CD4-positive, alpha-beta T cell (primary cell): Measurements from ENCODE around the gene RHBDL3. TPM values are rescaled to one million over a fixed set of nuclear protein-coding genes. Genes with fewer than 3 reads are reported as not detected.

Experiments
- ATAC-seq: fragments of 200-7000 bp; cut with Tn5 transposase; one replicate; pipeline ENCODE4 v1.10.0; 2022; ENCODE audit warnings: mild to moderate bottlenecking; ENCODE audit not compliant: poor library complexity
- CTCF ChIA-PET: fragments of 350-600 bp; sonication (Branson Sonifier 250); formaldehyde crosslinking; loops from one replicate; lab custom pipeline; 2021; ENCODE audit warnings: antibody characterized with exemption, inconsistent platforms; lab: Charles Lee
- POLR2A ChIA-PET: fragments of 350-600 bp; sonication (Branson Sonifier 250); formaldehyde crosslinking; loops from one replicate; lab custom pipeline; 2021; ENCODE audit warnings: antibody characterized with exemption, inconsistent platforms; lab: Charles Lee
- DNase-seq, 14 experiments: peaks; one replicate each; pipeline ENCODE4 v3.0.0-alpha.2; 2013 to 2020; ENCODE audit warnings: mixed read lengths in 2 of 14
- H3K27ac ChIP-seq, 2 donors: one replicate each; pipeline versions ENCODE4 v1.5.1 to v1.7.0; 2013; ENCODE audit warnings: low read length in 2 of 2, low read depth in 1 of 2, mild to moderate bottlenecking in 1 of 2
- H3K27me3 ChIP-seq, 2 experiments: 1 replicate in 1 of 2; 2 replicates in 1 of 2; pipeline versions ENCODE4 v1.6.1 to v1.7.0; 2013; ENCODE audit warnings: low read length in 2 of 2, control low read depth in 1 of 2, mild to moderate bottlenecking in 1 of 2, moderate library complexity in 1 of 2; ENCODE audit not compliant: insufficient read depth in 2 of 2, control insufficient read depth in 1 of 2
- H3K36me3 ChIP-seq: one replicate; pipeline ENCODE4 v1.6.1; 2013; ENCODE audit warnings: low read length, control low read depth; ENCODE audit not compliant: insufficient read depth
- H3K4me1 ChIP-seq: one replicate; pipeline ENCODE4 v1.6.1; 2013; ENCODE audit warnings: low read length, control low read depth; ENCODE audit not compliant: insufficient read depth
- H3K4me3 ChIP-seq: one replicate; pipeline ENCODE4 v1.5.1; 2013; ENCODE audit warnings: mild to moderate bottlenecking, low read length, moderate library complexity
- H3K9me3 ChIP-seq, 2 experiments: 1 replicate in 1 of 2; 2 replicates in 1 of 2; pipeline versions ENCODE4 v1.6.1 to v1.7.0; 2013; ENCODE audit warnings: low read length in 2 of 2, mild to moderate bottlenecking in 2 of 2, control low read depth in 1 of 2, moderate library complexity in 1 of 2; ENCODE audit not compliant: control insufficient read depth in 1 of 2, insufficient read depth in 1 of 2
- H3K27ac Mint-ChIP-seq: one replicate; pipeline ENCODE4 v1.8.0; 2020; ENCODE audit warnings: mixed read lengths
- H3K27me3 Mint-ChIP-seq: one replicate; pipeline ENCODE4 v1.8.0; 2021; ENCODE audit warnings: mixed read lengths
- H3K36me3 Mint-ChIP-seq: one replicate; pipeline ENCODE4 v1.8.0; 2021; ENCODE audit warnings: low read depth, mixed read lengths
- H3K4me1 Mint-ChIP-seq: one replicate; pipeline ENCODE4 v1.8.0; 2021; ENCODE audit warnings: low read depth, mixed read lengths
- H3K4me3 Mint-ChIP-seq: one replicate; pipeline ENCODE4 v1.8.0; 2020; ENCODE audit warnings: mild to moderate bottlenecking, mixed read lengths
- H3K9me3 Mint-ChIP-seq: one replicate; pipeline ENCODE4 v1.8.0; 2020; ENCODE audit warnings: mixed read lengths
- CTCF ChIP-seq: fragments of 200-600 bp; IDR thresholded peaks from one replicate; pipeline ENCODE4 v1.8.0; 2022; ENCODE audit warnings: antibody characterized with exemption, mild to moderate bottlenecking
- intact Hi-C, 2 experiments: fragments of 100-400 bp; cut with DNase I in 1 of 2; cut with micrococcal nuclease in 1 of 2; formaldehyde crosslinking; loops; one replicate each; pipeline versions ENCODE4 v1.15.1 to v1.9.0; 2023 to 2025; cut with DNase I, micrococcal nuclease
- total RNA-seq, 174 experiments: library from RNA in 2 of 174; stranded (reverse) in 2 of 174; gene quantifications; one replicate each; pipeline ENCODE4 v1.2.3 and lab custom pipeline; 2021 to 2026

RHBDL3 gene
- total RNA-seq, 2 experiments from 2014 or later = 0.08 TPM; not detected in 1

- Histone ChIP-seq H3K4me1 (peaks cover 24% of the 10 kb centered on the region), H3K4me3 (peak overlapping the region; percentile 57), H3K27me3 (peaks cover 42 to 60% of the 10 kb centered on the region in 2 experiments), H3K27ac (no peak overlapping the region), H3K9me3 (no peaks in the 10 kb centered on the region), H3K36me3 (no peaks in the 10 kb centered on the region)
- ATAC-seq = peak; percentile 29
- ChIA-PET POLR2A (interaction anchor here (0.6 to 0.9 kb wide), 2 partner anchors 9 to 204 kb away, joined by 3 to 4 read pairs; no protein-coding TSS in a partner anchor), CTCF (no interaction called here)
- Mint-ChIP-seq H3K27me3 (peaks cover 79% of the 10 kb centered on the region), H3K9me3 (no peaks in the 10 kb centered on the region), H3K27ac (no peak overlapping the region), H3K4me3 (peak overlapping the region; percentile 90), H3K4me1 (peaks cover 29% of the 10 kb centered on the region), H3K36me3 (no peaks in the 10 kb centered on the region)
- TF ChIP-seq CTCF = no peak
- intact Hi-C loops = no loop called here
- peak in 7 of 14 experiments; percentile 9 to 48 (median 13) for DNase-seq
Observed at GRCh38 chr17:32266389-32267301, 1.0 kb downstream of the RHBDL3 start.

GRCh38 chr17:32267690-32268205 is 2.1 kb downstream of the RHBDL3 start:
- no peak overlapping the region for H3K27ac Mint-ChIP-seq
- no peaks in the 10 kb centered on the region for H3K36me3 ChIP-seq
- H3K27me3 ChIP-seq = peaks cover 42 to 60% of the 10 kb centered on the region in 2 experiments
- no peaks in the 10 kb centered on the region for H3K36me3 Mint-ChIP-seq
- CTCF ChIA-PET = no interaction called here
- H3K4me1 ChIP-seq = peaks cover 24% of the 10 kb centered on the region
- peak overlapping the region; percentile 89 for H3K4me3 Mint-ChIP-seq
- no peaks in the 10 kb centered on the region for H3K9me3 Mint-ChIP-seq
- no peak for TF ChIP-seq CTCF
- peaks cover 79% of the 10 kb centered on the region for H3K27me3 Mint-ChIP-seq
- intact Hi-C loops = no loop called here
- DNase-seq (peak in 6 of 14 experiments; percentile 5 to 37 (median 24)), ATAC-seq (peak; percentile 27)
- POLR2A ChIA-PET = no interaction called here
- peak overlapping the region; percentile 6 for H3K4me3 ChIP-seq
- peaks cover 29% of the 10 kb centered on the region for H3K4me1 Mint-ChIP-seq
- no peak overlapping the region for H3K27ac ChIP-seq
- no peaks in the 10 kb centered on the region for H3K9me3 ChIP-seq

- CTCF ChIA-PET = no interaction called here
- peaks cover 42 to 57% of the 10 kb centered on the region in 2 experiments for H3K27me3 ChIP-seq
- intact Hi-C loops = no loop called here
Observed at GRCh38 chr17:32268734-32269288, 3.2 kb downstream of the RHBDL3 start.

More at GRCh38 chr17:32268734-32269288, 3.2 kb downstream of the RHBDL3 start:
- Histone ChIP-seq H3K9me3 (no peaks in the 10 kb centered on the region), H3K4me1 (peaks cover 24% of the 10 kb centered on the region), H3K4me3 (no peak overlapping the region), H3K36me3 (no peaks in the 10 kb centered on the region), H3K27ac (no peak overlapping the region)
- no peaks in the 10 kb centered on the region for H3K36me3 Mint-ChIP-seq
- H3K9me3 Mint-ChIP-seq = no peaks in the 10 kb centered on the region
- H3K4me1 Mint-ChIP-seq = peaks cover 29% of the 10 kb centered on the region
- DNase-seq (no peak), ATAC-seq (no peak)
- H3K27ac Mint-ChIP-seq = no peak overlapping the region
- POLR2A ChIA-PET = no interaction called here
- peaks cover 77% of the 10 kb centered on the region for H3K27me3 Mint-ChIP-seq
- no peak for TF ChIP-seq CTCF
- H3K4me3 Mint-ChIP-seq = no peak overlapping the region
